Inferior parietal cortex (tissue), 1 donor: Measurements from ENCODE around the gene C6orf120.

ENCODE experiments used
- DNase-seq: peaks from one replicate; pipeline ENCODE4 v3.0.0-alpha.2; 2016; ENCODE audit errors: extremely low spot score

The C6orf120 gene

GRCh38 chr6:169701954-169702839 is at the start of gene C6orf120, which contains the start of gene WDR27:
C6orf120 (plus strand) TSS chr6:169702126; CDS start chr6:169702460, 334 bp downstream.
WDR27 (minus strand) TSS chr6:169702029; CDS start chr6:169689005, 13,024 bp downstream.
- DNase-seq = peak; percentile 96

GRCh38 chr6:169652896-169653295 is 49.0 kb upstream of the C6orf120 start:
- no peak for DNase-seq

GRCh38 chr6:169653691-169654090 is 48.2 kb upstream of the C6orf120 start:
- DNase-seq = no peak

GRCh38 chr6:169654598-169655391 is 47.1 kb upstream of the C6orf120 start:
- DNase-seq = peak; percentile 65

- no peak for DNase-seq
These were observed 45.2 kb upstream of the C6orf120 start for GRCh38 chr6:169656546-169657283.

GRCh38 chr6:169657284-169657610 is 44.7 kb upstream of the C6orf120 start:
- DNase-seq = no peak

- DNase-seq = no peak
These were observed 41.9 kb upstream of the C6orf120 start for GRCh38 chr6:169659820-169660610.

GRCh38 chr6:169660751-169661390 is 41.1 kb upstream of the C6orf120 start:
- DNase-seq = no peak

GRCh38 chr6:169661391-169661756 is 40.6 kb upstream of the C6orf120 start:
- no peak for DNase-seq

GRCh38 chr6:169663468-169663867 is 38.5 kb upstream of the C6orf120 start:
- no peak for DNase-seq

GRCh38 chr6:169664227-169664626 is 37.7 kb upstream of the C6orf120 start:
- no peak for DNase-seq

GRCh38 chr6:169665289-169665688 is 36.6 kb upstream of the C6orf120 start:
- no peak for DNase-seq

GRCh38 chr6:169666441-169666840 is 35.5 kb upstream of the C6orf120 start:
- no peak for DNase-seq

GRCh38 chr6:169667716-169668115 is 34.2 kb upstream of the C6orf120 start:
- no peak for DNase-seq

- DNase-seq = no peak
These were observed 33.6 kb upstream of the C6orf120 start for GRCh38 chr6:169668203-169668847.

- DNase-seq = no peak
These were observed 32.8 kb upstream of the C6orf120 start for GRCh38 chr6:169669147-169669546.

GRCh38 chr6:169669889-169670288 is 32.0 kb upstream of the C6orf120 start:
- no peak for DNase-seq

- DNase-seq = no peak
These were observed 30.4 kb upstream of the C6orf120 start for GRCh38 chr6:169671563-169671962.

GRCh38 chr6:169675011-169675410 is 26.9 kb upstream of the C6orf120 start:
- DNase-seq = no peak

- no peak for DNase-seq
These were observed 24.8 kb upstream of the C6orf120 start for GRCh38 chr6:169677096-169677495.
